PFSK-1 (cell line): ENCODE data around the gene PTPN21.

Experiments
- POLR2AphosphoS5 ChIP-seq: IDR thresholded peaks from 2 replicates; pipeline ENCODE4 v1.6.1; 2012; ENCODE audit warnings: low read depth, mild to moderate bottlenecking, control low read depth, low read length, moderate library complexity
- REST ChIP-seq, 2 experiments: IDR thresholded peaks; 2 replicates each; pipeline versions ENCODE4 v1.6.1 to v1.8.0; 2011 to 2012; ENCODE audit warnings: low read depth in 2 of 2, low read length in 2 of 2, control low read depth in 1 of 2, inconsistent platforms in 1 of 2, mild to moderate bottlenecking in 1 of 2, moderate library complexity in 1 of 2; ENCODE audit not compliant: insufficient read depth in 1 of 2
- SIN3A ChIP-seq: IDR thresholded peaks from 2 replicates; pipeline ENCODE4 v1.6.1; 2012; ENCODE audit warnings: mild to moderate bottlenecking, low read length, moderate library complexity, borderline replicate concordance; ENCODE audit not compliant: insufficient read depth
- TAF1 ChIP-seq: IDR thresholded peaks from 2 replicates; pipeline ENCODE4 v1.6.1; 2012; ENCODE audit warnings: low read length, control low read depth, borderline replicate concordance; ENCODE audit not compliant: insufficient read depth

GRCh38 chr14:88553886-88554456 lies 836 bp downstream of the PTPN21 start:
- no peak for TF ChIP-seq REST (IDR thresholded peaks at IDR 0.05; ENCODE audit: insufficient read depth in 1 of 2, low read depth in 2 of 2, low read length in 2 of 2)
- no peak for TF ChIP-seq POLR2AphosphoS5
- no peak for TF ChIP-seq TAF1
- TF ChIP-seq SIN3A: no peak
